ACC112 (cell line): ENCODE data around the gene NPIPA3.
"Not testable (repeated sequence)": the region's sequence is repeated elsewhere in the genome, so short reads cannot be mapped to it uniquely, and the experiment has no call there.

ENCODE experiments used
- H2AFZ ChIP-seq: fragments of 200-600 bp; sonication (generic); one replicate; pipeline ENCODE4 v1.6.0; 2017; ENCODE audit warnings: antibody characterized with exemption, low read length; ENCODE audit not compliant: unreplicated experiment
- H3K27ac ChIP-seq: fragments of 200-600 bp; sonication (generic); 2 replicates; pipeline ENCODE4 v1.5.1; 2014; ENCODE audit warnings: low read depth, mild to moderate bottlenecking, antibody characterized with exemption, low read length, moderate library complexity
- H3K27me3 ChIP-seq: fragments of 200-600 bp; sonication (generic); 2 replicates; pipeline ENCODE4 v1.6.1; 2014; ENCODE audit warnings: mild to moderate bottlenecking, antibody characterized with exemption, low read length, moderate library complexity, mixed read lengths; ENCODE audit not compliant: insufficient read depth
- H3K36me3 ChIP-seq: fragments of 200-600 bp; sonication (generic); 2 replicates; pipeline ENCODE4 v1.6.1; 2016; ENCODE audit warnings: mild to moderate bottlenecking, antibody characterized with exemption, low read length, moderate library complexity, mixed read lengths; ENCODE audit not compliant: insufficient read depth
- H3K4me1 ChIP-seq: fragments of 200-600 bp; sonication (generic); one replicate; pipeline ENCODE4 v1.6.1; 2016; ENCODE audit warnings: low read length, mixed read lengths; ENCODE audit not compliant: insufficient read depth, unreplicated experiment, control insufficient read depth
- H3K4me3 ChIP-seq: fragments of 200-600 bp; sonication (generic); 2 replicates; pipeline ENCODE4 v1.5.1; 2014; ENCODE audit warnings: mild to moderate bottlenecking, low read depth, low read length
- H3K79me2 ChIP-seq: fragments of 200-600 bp; sonication (generic); one replicate; pipeline ENCODE4 v1.6.0; 2016; ENCODE audit warnings: low read length; ENCODE audit not compliant: control insufficient read depth, unreplicated experiment, insufficient read depth

The NPIPA3 gene

GRCh38 chr16:14703156-14704011 is at the start of gene NPIPA3:
Gene NPIPA3, plus strand, starts transcription at chr16:14703411. Its CDS starts 5,533 bp downstream, at chr16:14708944.
- H3K4me3 ChIP-seq, H2AFZ ChIP-seq, H3K4me1 ChIP-seq, H3K36me3 ChIP-seq, H3K79me2 ChIP-seq, H3K27me3 ChIP-seq, H3K27ac ChIP-seq: not testable (repeated sequence)

- peaks cover 10% of the 10 kb centered on the region; the same call in 1 of the 2 replicates for H3K36me3 ChIP-seq
- H3K79me2 ChIP-seq, result no peaks in the 10 kb centered on the region
- H2AFZ ChIP-seq, result no peak overlapping the region
- no peak overlapping the region for H3K27ac ChIP-seq
- no peak overlapping the region for H3K4me3 ChIP-seq
- no peaks in the 10 kb centered on the region for H3K4me1 ChIP-seq
- no peaks in the 10 kb centered on the region for H3K27me3 ChIP-seq
These were observed 45.1 kb upstream of the NPIPA3 start for GRCh38 chr16:14658063-14658462.

- no peak overlapping the region for H3K4me3 ChIP-seq
- no peak overlapping the region for H2AFZ ChIP-seq
- H3K27ac ChIP-seq, result no peak overlapping the region
- no peaks in the 10 kb centered on the region for H3K4me1 ChIP-seq
- no peaks in the 10 kb centered on the region for H3K79me2 ChIP-seq
- peaks cover 19% of the 10 kb centered on the region; the same call in 1 of the 2 replicates for H3K36me3 ChIP-seq
- H3K27me3 ChIP-seq, result no peaks in the 10 kb centered on the region
These were observed 35.6 kb upstream of the NPIPA3 start for GRCh38 chr16:14667347-14668266.

GRCh38 chr16:14668556-14669223 is 34.5 kb upstream of the NPIPA3 start:
- Histone ChIP-seq H3K27me3 (no peaks in the 10 kb centered on the region), H3K27ac (no peak overlapping the region), H3K4me1 (no peaks in the 10 kb centered on the region), H2AFZ (no peak overlapping the region), H3K79me2 (no peaks in the 10 kb centered on the region), H3K36me3 (peaks cover 19% of the 10 kb centered on the region; the same call in 1 of the 2 replicates), H3K4me3 (no peak overlapping the region)

- H3K27ac ChIP-seq, result no peak overlapping the region
- peaks cover 18% of the 10 kb centered on the region; the same call in 1 of the 2 replicates for H3K36me3 ChIP-seq
- H2AFZ ChIP-seq, result no peak overlapping the region
- H3K4me1 ChIP-seq, result no peaks in the 10 kb centered on the region
- no peaks in the 10 kb centered on the region for H3K79me2 ChIP-seq
- H3K27me3 ChIP-seq, result no peaks in the 10 kb centered on the region
- H3K4me3 ChIP-seq, result no peak overlapping the region
These were observed 33.4 kb upstream of the NPIPA3 start for GRCh38 chr16:14669776-14670175.

- H3K36me3 ChIP-seq, result peaks cover 5% of the 10 kb centered on the region; the same call in 1 of the 2 replicates
- no peaks in the 10 kb centered on the region for H3K27me3 ChIP-seq
- no peak overlapping the region for H3K4me3 ChIP-seq
- no peak overlapping the region for H2AFZ ChIP-seq
- H3K4me1 ChIP-seq, result no peaks in the 10 kb centered on the region
- no peaks in the 10 kb centered on the region for H3K79me2 ChIP-seq
- no peak overlapping the region for H3K27ac ChIP-seq
These were observed 30.7 kb upstream of the NPIPA3 start for GRCh38 chr16:14672403-14672971.

GRCh38 chr16:14676633-14677032 is 26.6 kb upstream of the NPIPA3 start:
- Histone ChIP-seq H3K4me3 (no peak overlapping the region), H3K27me3 (no peaks in the 10 kb centered on the region), H3K79me2 (no peaks in the 10 kb centered on the region), H2AFZ (no peak overlapping the region), H3K27ac (no peak overlapping the region), H3K36me3 (no peaks in the 10 kb centered on the region), H3K4me1 (no peaks in the 10 kb centered on the region)

- Histone ChIP-seq H3K27ac (no peak overlapping the region), H3K79me2 (no peaks in the 10 kb centered on the region), H2AFZ (no peak overlapping the region), H3K4me3 (no peak overlapping the region), H3K4me1 (no peaks in the 10 kb centered on the region), H3K36me3 (no peaks in the 10 kb centered on the region), H3K27me3 (no peaks in the 10 kb centered on the region)
These were observed 25.6 kb upstream of the NPIPA3 start for GRCh38 chr16:14677627-14678026.

- Histone ChIP-seq H2AFZ (no peak overlapping the region), H3K36me3 (no peaks in the 10 kb centered on the region), H3K4me3 (no peak overlapping the region), H3K27me3 (no peaks in the 10 kb centered on the region), H3K79me2 (no peaks in the 10 kb centered on the region), H3K27ac (no peak overlapping the region), H3K4me1 (no peaks in the 10 kb centered on the region)
These were observed 24.3 kb upstream of the NPIPA3 start for GRCh38 chr16:14678748-14679497.
